ENCODE data around the gene USP3. TPM values are rescaled to one million over a fixed set of nuclear protein-coding genes. Genes with fewer than 3 reads are reported as not detected.

The USP3 gene
- total and polyA plus RNA-seq, 2 of the 13 experiments (the other 11 are each of a cell fraction or from before 2014, with no cell fraction given): 14.3 to 61.2 TPM

GRCh38 chr15:63466378-63467192 lies 37.8 kb upstream of the USP3 start (continued):
- TF ChIP-seq AKNA (CRISPR knock-in tag; IDR thresholded peaks at IDR 0.05; ENCODE audit: borderline replicate concordance) (no peak), MZF1 (CRISPR knock-in tag; IDR thresholded peaks at IDR 0.05; ENCODE audit: borderline replicate concordance) (no peak), ZNF775 (CRISPR knock-in tag; IDR thresholded peaks at IDR 0.05; ENCODE audit: borderline replicate concordance) (no peak), ZNF282 (IDR thresholded peaks at IDR 0.05; ENCODE audit: partially characterized antibody) (no peak), ZBTB40 (IDR thresholded peaks at IDR 0.05) (no peak), ZBTB40 (CRISPR knock-in tag; IDR thresholded peaks at IDR 0.05) (peak; percentile 72; the same call in 1 of the 2 replicates), HNRNPL (IDR thresholded peaks at IDR 0.05; ENCODE audit: low read depth, low read length) (no peak), ZNF784 (CRISPR knock-in tag; IDR thresholded peaks at IDR 0.05; ENCODE audit: borderline replicate concordance) (no peak), ZNF598 (CRISPR knock-in tag; IDR thresholded peaks at IDR 0.05; ENCODE audit: borderline replicate concordance) (no peak), E2F2 (CRISPR knock-in tag; IDR thresholded peaks at IDR 0.05; ENCODE audit: borderline replicate concordance) (no peak; the same call in 1 of the 2 replicates), TAF15 (IDR thresholded peaks at IDR 0.05; ENCODE audit: low read depth, low read length, poor library complexity, severe bottlenecking) (no peak)

All from HepG2 (cell line).